ENCODE results near the gene ATF2. TPM values are rescaled to one million over a fixed set of nuclear protein-coding genes. Genes with fewer than 3 reads are reported as not detected.
"Not testable (repeated sequence)": the region's sequence is repeated elsewhere in the genome, so short reads cannot be mapped to it uniquely, and the experiment has no call there.

The ATF2 gene
- total RNA-seq, 2 donors from 2014 or later, result 52.2 to 54.0 TPM

DNA sequence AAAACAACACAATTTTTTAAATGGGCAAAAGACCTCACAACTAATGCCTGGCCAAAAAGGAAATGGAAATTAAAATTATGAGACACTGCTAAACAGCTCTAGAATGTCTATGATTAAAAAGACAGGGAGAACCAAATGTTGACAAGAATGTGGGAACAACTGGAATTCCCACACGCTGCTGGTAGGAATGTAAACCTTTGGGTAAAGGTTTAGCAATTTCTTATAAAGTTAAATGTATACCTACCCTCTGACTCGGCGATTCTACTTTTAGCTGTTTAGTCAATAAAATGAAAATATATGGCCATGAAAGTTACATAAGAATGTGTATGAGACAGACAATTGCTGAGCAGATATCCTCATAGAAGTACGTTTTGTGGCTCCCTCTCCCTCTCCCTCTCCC, 60.9 kb downstream of the ATF2 start:
- no peak overlapping the region for H3K27ac Mint-ChIP-seq
- ATAC-seq (no peak), DNase-seq (no peak)
- peaks cover 5% of the 10 kb centered on the region for H3K36me3 Mint-ChIP-seq (ENCODE audit: low read depth)
- no peaks in the 10 kb centered on the region for H3K9me3 ChIP-seq (ENCODE audit: control insufficient read depth, low read length, poor library complexity, severe bottlenecking)
- H3K27me3 Mint-ChIP-seq, result no peaks in the 10 kb centered on the region
- no peak overlapping the region for H3K4me3 Mint-ChIP-seq
- peaks cover 5% of the 10 kb centered on the region for H3K4me1 Mint-ChIP-seq

DNA sequence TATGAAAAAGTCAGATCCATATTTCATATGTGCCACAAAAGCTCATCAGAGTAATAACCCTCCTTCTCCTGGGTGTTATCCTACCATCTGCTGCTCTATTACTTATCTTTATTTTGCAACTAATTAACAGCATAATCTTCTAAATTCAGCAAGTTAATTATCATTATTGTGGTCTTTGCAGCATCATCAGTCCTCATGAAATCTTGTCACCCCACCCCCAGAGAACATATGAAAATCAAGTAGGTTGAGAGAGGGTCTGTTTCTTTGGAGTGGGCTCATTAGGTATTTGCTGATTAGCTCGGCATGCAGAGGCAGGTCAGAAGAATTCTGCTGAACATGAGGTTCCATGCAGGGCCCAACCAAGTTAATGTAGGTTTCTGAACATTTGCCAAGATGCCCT, 64.8 kb downstream of the ATF2 start:
- ATAC-seq (no peak), DNase-seq (no peak)
- no peaks in the 10 kb centered on the region for H3K9me3 ChIP-seq (ENCODE audit: control insufficient read depth, low read length, poor library complexity, severe bottlenecking)
- Mint-ChIP-seq H3K27me3 (no peaks in the 10 kb centered on the region), H3K27ac (no peak overlapping the region), H3K4me3 (no peak overlapping the region), H3K4me1 (peaks cover 9% of the 10 kb centered on the region), H3K36me3 (ENCODE audit: low read depth) (peaks cover 10% of the 10 kb centered on the region)

DNA sequence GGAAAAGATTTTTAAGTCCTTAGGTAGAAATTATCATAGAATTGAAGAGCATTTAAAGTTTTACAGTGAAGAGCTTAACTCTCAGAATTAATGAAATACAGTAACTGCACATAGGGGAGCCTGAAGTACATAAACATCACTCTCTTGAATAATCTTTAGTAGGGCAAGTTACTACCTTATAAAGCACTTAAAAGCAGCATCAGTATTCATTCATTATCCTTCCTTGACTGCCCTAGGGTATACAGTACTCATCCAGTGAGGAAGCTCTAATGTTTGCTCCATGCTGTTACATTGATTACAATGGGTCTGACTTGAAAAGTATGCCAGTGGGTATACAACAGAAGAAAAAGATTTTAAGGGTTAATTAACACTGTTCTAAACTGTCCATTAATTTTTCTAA, 66.5 kb downstream of the ATF2 start:
- H3K36me3 Mint-ChIP-seq (ENCODE audit: low read depth), result peaks cover 10% of the 10 kb centered on the region
- no peaks in the 10 kb centered on the region for H3K9me3 ChIP-seq (ENCODE audit: control insufficient read depth, low read length, poor library complexity, severe bottlenecking)
- DNase-seq (no peak), ATAC-seq (no peak)
- H3K27me3 Mint-ChIP-seq, result no peaks in the 10 kb centered on the region
- no peak overlapping the region for H3K27ac Mint-ChIP-seq
- H3K4me3 Mint-ChIP-seq, result no peak overlapping the region
- peaks cover 11% of the 10 kb centered on the region for H3K4me1 Mint-ChIP-seq

DNA sequence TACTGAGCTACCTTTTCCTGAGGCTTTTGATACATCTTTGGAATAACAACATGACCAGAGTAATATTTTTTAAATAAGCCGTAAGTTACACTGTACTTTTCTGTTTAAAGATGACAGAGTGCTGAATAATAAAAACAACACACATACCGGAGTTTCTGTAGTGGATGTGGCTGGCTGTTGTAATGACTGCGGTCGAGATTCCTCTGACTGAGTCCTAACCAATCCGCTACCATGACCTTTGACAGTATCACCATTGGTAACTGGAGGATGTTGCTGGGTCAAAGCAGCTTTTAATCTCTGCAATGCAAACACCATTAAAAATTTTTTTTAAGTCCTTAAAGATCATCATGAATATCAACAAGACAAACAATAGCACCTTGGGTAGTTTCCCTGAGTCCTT, 70.7 kb downstream of the ATF2 start:
- no peaks in the 10 kb centered on the region for H3K9me3 ChIP-seq (ENCODE audit: control insufficient read depth, low read length, poor library complexity, severe bottlenecking)
- Mint-ChIP-seq H3K27me3 (no peaks in the 10 kb centered on the region), H3K4me1 (peaks cover 6% of the 10 kb centered on the region), H3K4me3 (no peak overlapping the region), H3K27ac (no peak overlapping the region), H3K36me3 (ENCODE audit: low read depth) (peaks cover 5% of the 10 kb centered on the region)
- ATAC-seq (no peak), DNase-seq (no peak)

DNA sequence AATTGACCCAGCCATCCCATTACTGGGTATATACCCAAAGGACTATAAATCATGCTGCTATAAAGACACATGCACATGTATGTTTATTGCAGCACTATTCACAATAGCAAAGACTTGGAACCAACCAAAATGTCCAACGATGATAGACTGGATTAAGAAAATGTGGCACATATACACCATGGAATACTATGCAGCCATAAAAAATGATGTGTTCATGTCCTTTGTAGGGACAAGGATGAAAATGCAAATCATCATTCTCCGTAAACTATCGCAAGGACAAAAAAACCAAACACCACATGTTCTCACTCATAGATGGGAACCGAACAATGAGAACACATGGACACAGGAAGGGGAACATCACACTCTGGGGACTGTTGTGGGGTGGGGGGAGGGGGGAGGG, 83.9 kb downstream of the ATF2 start:
- H3K4me1 Mint-ChIP-seq; H3K4me3 Mint-ChIP-seq; H3K9me3 ChIP-seq (ENCODE audit: control insufficient read depth, low read length, poor library complexity, severe bottlenecking); H3K27ac Mint-ChIP-seq; H3K27me3 Mint-ChIP-seq; ATAC-seq; DNase-seq: not testable (repeated sequence)
- peaks cover 10% of the 10 kb centered on the region for H3K36me3 Mint-ChIP-seq (ENCODE audit: low read depth)

DNA sequence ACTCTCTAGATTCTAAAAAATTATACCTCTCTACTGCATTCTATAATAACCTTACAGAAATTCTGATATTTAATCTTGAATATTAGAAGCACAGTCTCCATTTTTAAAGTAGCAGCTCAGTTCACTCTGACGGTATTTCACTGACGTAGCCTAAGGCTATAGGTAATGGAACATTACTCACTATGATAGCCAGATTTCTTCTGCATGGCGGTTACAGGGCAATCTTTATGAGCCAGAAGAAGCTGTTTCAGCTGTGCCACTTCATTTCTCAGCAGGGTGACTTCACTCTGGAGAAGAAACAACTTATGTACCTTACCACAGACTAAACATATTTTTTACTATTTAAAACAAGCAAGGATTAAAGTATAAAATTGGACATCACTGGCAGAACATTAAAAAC, 87.5 kb downstream of the ATF2 start:
- Mint-ChIP-seq H3K36me3 (ENCODE audit: low read depth) (peaks cover 8% of the 10 kb centered on the region), H3K27me3 (no peaks in the 10 kb centered on the region), H3K4me1 (no peaks in the 10 kb centered on the region), H3K27ac (no peak overlapping the region), H3K4me3 (no peak overlapping the region)
- H3K9me3 ChIP-seq (ENCODE audit: control insufficient read depth, low read length, poor library complexity, severe bottlenecking), result no peaks in the 10 kb centered on the region
- ATAC-seq (no peak), DNase-seq (no peak)

DNA sequence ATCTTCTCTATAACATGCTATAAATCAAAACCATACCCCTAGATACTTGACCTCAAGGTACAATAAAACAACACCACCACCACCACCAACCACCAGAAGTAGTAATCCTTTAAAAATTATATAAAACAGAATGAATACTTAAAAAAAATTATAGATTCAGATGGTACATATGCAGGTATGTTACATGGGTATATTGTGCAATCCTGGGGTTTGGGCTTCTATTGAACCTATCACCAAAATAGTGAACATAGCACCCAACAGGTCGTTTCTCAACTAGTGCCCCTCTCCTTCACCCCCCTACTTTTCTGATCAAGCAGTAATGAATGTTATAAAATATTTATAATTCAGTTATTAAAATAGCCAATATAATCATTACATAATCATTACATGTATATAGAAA, 91.7 kb downstream of the ATF2 start:
- H3K27ac Mint-ChIP-seq, result no peak overlapping the region
- H3K4me3 Mint-ChIP-seq, result no peak overlapping the region
- H3K36me3 Mint-ChIP-seq (ENCODE audit: low read depth), result peaks cover 11% of the 10 kb centered on the region
- ATAC-seq (no peak), DNase-seq (no peak)
- H3K27me3 Mint-ChIP-seq, result no peaks in the 10 kb centered on the region
- H3K9me3 ChIP-seq (ENCODE audit: control insufficient read depth, low read length, poor library complexity, severe bottlenecking), result no peaks in the 10 kb centered on the region
- H3K4me1 Mint-ChIP-seq, result peaks cover 2% of the 10 kb centered on the region

DNA sequence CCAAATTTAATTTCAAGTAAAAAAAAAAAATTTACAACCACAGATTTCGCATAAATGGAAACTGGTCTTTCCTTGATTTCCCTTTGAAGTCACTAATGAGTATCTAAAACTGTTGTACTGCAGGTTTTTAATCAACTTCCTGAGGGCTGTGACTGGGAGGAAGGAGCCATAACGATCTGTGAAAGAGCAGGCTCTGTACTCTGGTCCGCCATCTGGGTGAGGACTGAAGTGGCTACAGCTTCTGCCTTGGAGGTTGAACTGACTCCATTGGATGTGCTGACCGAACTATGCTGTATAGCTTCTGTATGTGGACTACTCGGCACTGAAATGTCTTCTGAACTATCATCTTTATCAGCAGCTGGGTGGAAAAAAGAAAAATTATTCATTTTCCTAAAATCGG, 93.5 kb downstream of the ATF2 start:
- DNase-seq (no peak), ATAC-seq (no peak)
- no peak overlapping the region for H3K27ac Mint-ChIP-seq
- peaks cover 2% of the 10 kb centered on the region for H3K4me1 Mint-ChIP-seq
- peaks cover 11% of the 10 kb centered on the region for H3K36me3 Mint-ChIP-seq (ENCODE audit: low read depth)
- no peaks in the 10 kb centered on the region for H3K27me3 Mint-ChIP-seq
- H3K9me3 ChIP-seq (ENCODE audit: control insufficient read depth, low read length, poor library complexity, severe bottlenecking), result no peaks in the 10 kb centered on the region
- H3K4me3 Mint-ChIP-seq, result no peak overlapping the region

DNA sequence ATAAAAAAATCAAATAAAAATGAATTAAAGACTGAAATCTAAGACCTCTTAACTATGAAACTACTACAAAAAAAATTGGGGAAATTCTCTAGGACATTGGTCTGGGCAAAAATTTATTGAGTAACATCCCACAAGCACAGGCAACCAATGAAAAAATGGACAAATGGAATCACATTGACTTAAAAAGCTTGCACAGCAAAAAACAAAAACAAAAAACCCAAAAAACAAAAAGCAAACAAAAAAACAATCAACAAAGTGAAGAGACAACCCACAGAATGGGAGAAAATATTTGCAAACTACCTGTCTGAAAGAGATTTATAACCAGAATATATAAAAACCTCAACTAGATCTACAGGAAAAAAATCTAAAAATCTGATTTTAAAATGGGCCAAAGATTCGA, 99.5 kb downstream of the ATF2 start:
- no peak for ATAC-seq
- H3K9me3 ChIP-seq (ENCODE audit: control insufficient read depth, low read length, poor library complexity, severe bottlenecking), result no peaks in the 10 kb centered on the region
- no peak overlapping the region for H3K27ac Mint-ChIP-seq
- DNase-seq, result no peak
- no peak overlapping the region for H3K4me3 Mint-ChIP-seq
- H3K27me3 Mint-ChIP-seq, result no peaks in the 10 kb centered on the region
- H3K36me3 Mint-ChIP-seq (ENCODE audit: low read depth), result peaks cover 13% of the 10 kb centered on the region
- H3K4me1 Mint-ChIP-seq, result peaks cover 15% of the 10 kb centered on the region

DNA sequence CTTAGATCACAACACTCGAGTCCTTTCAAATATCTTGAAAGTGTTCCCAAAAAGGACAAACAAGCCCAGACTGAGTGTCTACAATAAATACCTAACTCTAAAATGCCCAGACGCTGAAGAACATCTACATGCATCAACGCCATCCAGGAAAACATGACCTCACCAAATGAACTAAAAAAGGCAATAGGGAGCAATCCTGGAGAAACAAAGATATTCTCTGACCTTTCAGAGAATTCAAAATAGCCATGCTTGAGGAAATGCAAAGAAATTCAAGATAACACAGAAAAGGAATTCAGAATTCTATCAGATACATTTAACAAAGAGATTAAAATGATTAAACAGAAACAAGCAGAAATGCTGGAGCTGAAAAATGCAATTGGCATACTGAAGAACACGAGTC, 101.6 kb downstream of the ATF2 start:
- no peak overlapping the region for H3K27ac Mint-ChIP-seq
- H3K36me3 Mint-ChIP-seq (ENCODE audit: low read depth), result peaks cover 6% of the 10 kb centered on the region
- peaks cover 13% of the 10 kb centered on the region for H3K4me1 Mint-ChIP-seq
- H3K27me3 Mint-ChIP-seq, result no peaks in the 10 kb centered on the region
- ATAC-seq (no peak), DNase-seq (no peak)
- no peak overlapping the region for H3K4me3 Mint-ChIP-seq
- H3K9me3 ChIP-seq (ENCODE audit: control insufficient read depth, low read length, poor library complexity, severe bottlenecking), result no peaks in the 10 kb centered on the region

DNA sequence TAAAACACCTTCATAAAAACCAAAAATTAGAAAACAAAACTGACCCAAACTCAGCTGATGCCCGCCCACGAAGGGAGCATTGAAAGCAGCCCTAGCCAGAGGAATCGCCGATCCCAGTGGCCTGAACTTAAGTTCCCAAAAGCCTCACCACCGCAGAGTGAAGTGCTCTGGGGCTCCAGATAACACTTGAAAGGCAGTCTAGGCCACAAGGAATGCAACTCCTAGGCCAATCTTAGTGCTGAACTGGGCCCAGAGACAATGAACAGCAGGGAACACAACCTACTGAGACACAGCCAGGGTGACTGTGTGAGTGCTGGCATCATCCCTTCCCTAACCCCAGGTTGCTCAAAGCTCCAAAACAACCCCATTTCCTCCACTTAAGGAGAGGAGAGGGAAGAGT, 103.2 kb downstream of the ATF2 start:
- H3K4me3 Mint-ChIP-seq, result no peak overlapping the region
- H3K27ac Mint-ChIP-seq, result no peak overlapping the region
- H3K4me1 Mint-ChIP-seq, result peaks cover 13% of the 10 kb centered on the region

DNA sequence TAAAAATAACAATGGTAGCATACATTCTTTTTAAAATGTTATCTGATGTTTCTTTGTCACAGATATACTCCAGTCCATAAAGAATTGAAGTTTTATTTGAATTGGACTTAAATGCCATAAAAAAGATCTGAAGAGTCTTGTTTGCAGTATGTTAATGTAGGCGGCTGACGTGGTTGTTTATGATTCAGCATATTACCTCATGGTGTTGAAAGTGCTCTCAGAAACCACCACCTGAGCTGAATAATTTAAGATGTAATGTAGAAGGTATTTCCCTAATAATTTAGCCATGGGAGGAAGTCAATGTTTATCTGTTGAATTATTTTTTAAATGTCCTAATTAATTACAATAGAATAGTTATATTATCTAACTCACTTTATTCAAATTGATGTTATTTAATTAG, 104.3 kb downstream of the ATF2 start:
- Mint-ChIP-seq H3K36me3 (ENCODE audit: low read depth) (peaks cover 2% of the 10 kb centered on the region), H3K27me3 (no peaks in the 10 kb centered on the region), H3K4me1 (peaks cover 9% of the 10 kb centered on the region), H3K4me3 (no peak overlapping the region), H3K27ac (no peak overlapping the region)
- no peak for ATAC-seq
- no peaks in the 10 kb centered on the region for H3K9me3 ChIP-seq (ENCODE audit: control insufficient read depth, low read length, poor library complexity, severe bottlenecking)
- DNase-seq, result no peak

More for the DNA sequence above, 103.2 kb downstream of the ATF2 start:
- Mint-ChIP-seq H3K27me3 (no peaks in the 10 kb centered on the region), H3K36me3 (ENCODE audit: low read depth) (peaks cover 2% of the 10 kb centered on the region)
- no peaks in the 10 kb centered on the region for H3K9me3 ChIP-seq (ENCODE audit: control insufficient read depth, low read length, poor library complexity, severe bottlenecking)
- DNase-seq, result no peak
- no peak for ATAC-seq

DNA sequence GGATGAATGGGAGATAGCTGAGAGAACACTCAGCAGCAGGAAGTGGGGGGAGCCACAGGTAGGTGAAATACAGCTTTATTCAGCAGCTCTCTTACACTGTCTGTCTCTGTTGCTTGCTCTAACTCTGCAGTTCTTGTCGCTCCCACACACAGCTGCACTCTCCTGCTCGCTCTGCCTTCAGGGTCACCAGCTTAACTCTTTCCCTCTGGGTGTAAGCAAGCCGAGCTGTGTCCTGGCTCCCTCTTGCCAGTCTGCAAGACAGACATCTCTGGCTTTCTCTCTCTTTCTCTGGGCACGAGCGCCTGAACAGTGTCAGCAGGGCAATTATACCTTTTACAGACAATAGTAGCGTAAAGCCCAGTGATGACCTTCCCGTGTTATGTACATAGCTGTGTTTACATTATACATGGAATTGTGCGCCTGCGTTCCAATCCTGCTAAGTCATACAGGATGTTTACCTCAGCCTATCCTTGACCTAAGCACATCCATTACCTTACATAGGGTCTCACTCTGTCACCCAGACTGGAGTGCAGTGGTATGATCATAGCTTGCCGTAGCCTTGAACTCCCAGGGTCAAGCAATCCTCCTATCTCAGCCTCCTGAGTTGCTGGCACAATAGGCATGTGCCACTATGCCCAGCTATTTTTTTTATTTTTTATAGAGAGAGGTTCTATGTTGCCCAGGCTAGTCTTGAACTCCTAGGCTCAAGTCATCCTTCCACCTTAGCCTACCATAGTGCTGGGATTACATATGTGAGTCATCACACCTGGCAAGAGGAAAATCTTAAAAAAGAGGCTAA, 105.0 kb downstream of the ATF2 start:
- H3K27me3 Mint-ChIP-seq, result no peaks in the 10 kb centered on the region
- H3K4me3 Mint-ChIP-seq, result no peak overlapping the region
- peaks cover under 1% of the 10 kb centered on the region for H3K36me3 Mint-ChIP-seq (ENCODE audit: low read depth)
- no peaks in the 10 kb centered on the region for H3K9me3 ChIP-seq (ENCODE audit: control insufficient read depth, low read length, poor library complexity, severe bottlenecking)
- H3K27ac Mint-ChIP-seq, result no peak overlapping the region
- ATAC-seq (no peak), DNase-seq (no peak)
- H3K4me1 Mint-ChIP-seq, result peaks cover 6% of the 10 kb centered on the region

DNA sequence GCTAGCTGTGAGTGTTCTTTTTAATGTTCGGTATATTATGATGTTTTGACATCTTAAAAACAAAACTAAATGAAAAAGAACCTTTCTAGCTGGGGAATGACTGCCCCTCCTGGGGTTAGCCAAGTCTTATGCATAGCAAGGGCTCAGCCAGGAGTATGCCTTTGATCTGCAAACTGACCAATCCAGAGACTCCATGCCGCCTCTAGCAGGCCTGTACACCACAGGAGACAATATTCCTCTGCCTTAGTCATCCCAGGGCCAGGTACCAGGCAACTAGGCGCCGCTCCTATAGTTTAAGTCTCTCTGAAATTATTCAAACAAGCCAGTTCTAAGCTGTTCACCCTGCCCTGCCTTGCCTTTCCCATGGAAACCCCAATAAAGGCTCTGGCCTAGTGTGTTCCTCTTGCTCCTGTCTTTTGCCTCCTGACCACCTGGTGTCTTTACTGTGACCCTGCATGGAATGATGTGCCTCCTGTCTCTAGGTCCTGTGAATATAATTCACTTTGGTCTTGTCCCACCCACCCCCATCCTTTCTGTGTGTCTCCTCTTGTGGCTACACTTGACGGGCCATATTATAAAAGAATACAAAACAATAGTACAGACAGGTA, 110.8 kb downstream of the ATF2 start:
- Mint-ChIP-seq H3K27me3 (no peaks in the 10 kb centered on the region), H3K4me1 (no peaks in the 10 kb centered on the region), H3K36me3 (ENCODE audit: low read depth) (no peaks in the 10 kb centered on the region), H3K27ac (no peak overlapping the region), H3K4me3 (no peak overlapping the region)
- DNase-seq (no peak), ATAC-seq (no peak)
- H3K9me3 ChIP-seq (ENCODE audit: control insufficient read depth, low read length, poor library complexity, severe bottlenecking), result no peaks in the 10 kb centered on the region

All from T-helper 17 cell (primary cell).